BJ (cell line): ENCODE results near the gene WDFY2. TPM values are rescaled to one million over a fixed set of nuclear protein-coding genes. Genes with fewer than 3 reads are reported as not detected.
"Not testable (repeated sequence)": the region's sequence is repeated elsewhere in the genome, so short reads cannot be mapped to it uniquely, and the experiment has no call there.

ENCODE experiments used
- CTCF ChIA-PET: fragments of 350-600 bp; formaldehyde crosslinking; extraction: SDS; loops from one replicate; lab custom pipeline; 2021; ENCODE audit warnings: antibody characterized with exemption, inconsistent platforms; lab: Yijun Ruan, JAX
- POLR2A ChIA-PET: fragments of 300-600 bp; sonication (Branson Sonifier 250); formaldehyde crosslinking; extraction: SDS; loops from one replicate; lab custom pipeline; 2021; ENCODE audit warnings: antibody characterized with exemption; lab: Charles Lee
- DNase-seq: peaks from one replicate; pipeline ENCODE4 v3.0.0-alpha.2; 2011; ENCODE audit warnings: low read depth
- H3K27me3 ChIP-seq: 2 replicates; pipeline ENCODE4 v1.6.0; 2011; ENCODE audit warnings: low read length; ENCODE audit not compliant: control insufficient read depth, insufficient read depth
- H3K36me3 ChIP-seq: 2 replicates; pipeline ENCODE4 v1.5.1; 2011; ENCODE audit warnings: low read length; ENCODE audit not compliant: control insufficient read depth, insufficient read depth
- H3K4me3 ChIP-seq: 2 replicates; pipeline ENCODE4 v1.5.1; 2011; ENCODE audit warnings: low read depth, mild to moderate bottlenecking, control low read depth, low read length
- polyA plus RNA-seq: library from polyadenylated mRNA; depleted of rRNA; stranded (reverse); fragments of >200 nt; gene quantifications from 2 replicates; pipeline ENCODE4 v1.2.3, GENCODE V29; 2011
- TF ChIP-seq, protein P1 (sequence below): IDR thresholded peaks from 2 replicates; pipeline ENCODE4 v1.5.1; 2011; ENCODE audit warnings: low read depth, mild to moderate bottlenecking, control low read depth, inconsistent platforms, low read length, moderate library complexity; ENCODE audit not compliant: insufficient read depth

WDFY2 gene
- polyA plus RNA-seq, 1 experiment, result 4.3 TPM

DNA sequence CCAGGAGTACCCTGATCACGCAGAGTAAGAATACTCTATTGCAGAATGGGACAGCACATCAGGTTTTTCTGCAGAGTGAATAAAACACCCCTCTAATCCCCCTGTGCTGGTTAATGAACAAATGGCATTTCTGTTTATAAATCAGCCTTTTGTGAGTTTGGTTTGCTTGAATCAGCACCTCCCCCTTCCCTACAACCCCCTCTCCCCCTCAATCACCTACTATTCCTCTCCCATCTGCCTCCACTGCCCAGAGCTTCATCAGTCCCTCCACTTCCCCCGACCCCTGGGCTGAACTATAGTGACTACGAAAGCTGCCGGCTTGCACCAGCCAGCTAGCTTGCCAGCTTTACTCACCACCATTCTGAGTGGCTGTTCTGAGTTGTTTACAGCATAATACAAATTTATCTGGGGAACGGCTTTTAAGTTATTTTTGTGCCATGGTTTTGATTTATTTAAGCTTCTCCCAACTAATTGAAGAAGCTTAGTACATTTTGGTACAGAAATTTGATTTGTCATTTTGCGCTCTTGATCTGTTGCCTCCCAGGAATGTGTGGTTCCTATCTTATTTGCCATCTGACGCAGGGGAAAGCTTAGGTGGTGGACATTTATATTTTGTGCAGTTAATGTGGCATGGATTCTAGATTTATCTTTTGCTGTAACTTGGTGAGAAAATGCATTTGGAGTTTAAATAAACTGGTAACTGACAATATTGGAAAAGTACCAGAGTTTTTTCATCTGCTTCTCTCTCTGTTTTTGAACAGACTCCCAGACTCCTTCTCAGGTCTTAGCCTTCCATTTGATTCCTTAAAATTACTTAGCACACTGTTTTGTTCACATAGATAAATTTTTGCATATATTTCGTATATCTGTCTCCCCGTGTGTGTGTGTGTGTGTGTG is 41.7 kb upstream of the WDFY2 start:
- H3K36me3 ChIP-seq, result no peaks in the 10 kb centered on the region
- ChIA-PET POLR2A (no interaction called here), CTCF (interaction anchor here (1.3 kb wide), 1 partner anchor 12 kb away, joined by 3 read pairs; no protein-coding TSS in a partner anchor)

DNA sequence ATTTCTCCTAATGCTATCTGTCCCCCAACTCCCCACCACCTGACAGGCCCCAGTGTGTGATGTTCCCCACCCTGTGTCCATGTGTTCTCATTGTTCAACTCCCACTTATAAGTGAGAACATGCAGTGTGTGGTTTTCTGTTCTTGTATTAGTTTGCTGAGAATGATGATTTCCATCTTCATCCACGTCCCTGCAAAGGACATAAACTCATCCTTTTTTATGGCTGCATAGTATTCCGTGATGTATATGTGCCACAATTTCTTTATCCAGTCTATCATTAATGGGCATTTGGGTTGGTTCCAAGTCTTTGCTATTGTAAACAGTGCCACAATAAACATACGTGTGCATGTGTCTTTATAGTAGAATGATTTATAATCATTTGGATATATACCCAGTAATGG is 38.8 kb upstream of the WDFY2 start:
- H3K36me3 ChIP-seq, H3K27me3 ChIP-seq, CTCF ChIA-PET, POLR2A ChIA-PET, DNase-seq, H3K4me3 ChIP-seq: not testable (repeated sequence)

More for the DNA sequence above, 41.7 kb upstream of the WDFY2 start:
- no peaks in the 10 kb centered on the region for H3K27me3 ChIP-seq
- TF ChIP-seq, protein P1, sequence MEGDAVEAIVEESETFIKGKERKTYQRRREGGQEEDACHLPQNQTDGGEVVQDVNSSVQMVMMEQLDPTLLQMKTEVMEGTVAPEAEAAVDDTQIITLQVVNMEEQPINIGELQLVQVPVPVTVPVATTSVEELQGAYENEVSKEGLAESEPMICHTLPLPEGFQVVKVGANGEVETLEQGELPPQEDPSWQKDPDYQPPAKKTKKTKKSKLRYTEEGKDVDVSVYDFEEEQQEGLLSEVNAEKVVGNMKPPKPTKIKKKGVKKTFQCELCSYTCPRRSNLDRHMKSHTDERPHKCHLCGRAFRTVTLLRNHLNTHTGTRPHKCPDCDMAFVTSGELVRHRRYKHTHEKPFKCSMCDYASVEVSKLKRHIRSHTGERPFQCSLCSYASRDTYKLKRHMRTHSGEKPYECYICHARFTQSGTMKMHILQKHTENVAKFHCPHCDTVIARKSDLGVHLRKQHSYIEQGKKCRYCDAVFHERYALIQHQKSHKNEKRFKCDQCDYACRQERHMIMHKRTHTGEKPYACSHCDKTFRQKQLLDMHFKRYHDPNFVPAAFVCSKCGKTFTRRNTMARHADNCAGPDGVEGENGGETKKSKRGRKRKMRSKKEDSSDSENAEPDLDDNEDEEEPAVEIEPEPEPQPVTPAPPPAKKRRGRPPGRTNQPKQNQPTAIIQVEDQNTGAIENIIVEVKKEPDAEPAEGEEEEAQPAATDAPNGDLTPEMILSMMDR, result no peak
- no peak for DNase-seq
- no peak overlapping the region for H3K4me3 ChIP-seq

DNA sequence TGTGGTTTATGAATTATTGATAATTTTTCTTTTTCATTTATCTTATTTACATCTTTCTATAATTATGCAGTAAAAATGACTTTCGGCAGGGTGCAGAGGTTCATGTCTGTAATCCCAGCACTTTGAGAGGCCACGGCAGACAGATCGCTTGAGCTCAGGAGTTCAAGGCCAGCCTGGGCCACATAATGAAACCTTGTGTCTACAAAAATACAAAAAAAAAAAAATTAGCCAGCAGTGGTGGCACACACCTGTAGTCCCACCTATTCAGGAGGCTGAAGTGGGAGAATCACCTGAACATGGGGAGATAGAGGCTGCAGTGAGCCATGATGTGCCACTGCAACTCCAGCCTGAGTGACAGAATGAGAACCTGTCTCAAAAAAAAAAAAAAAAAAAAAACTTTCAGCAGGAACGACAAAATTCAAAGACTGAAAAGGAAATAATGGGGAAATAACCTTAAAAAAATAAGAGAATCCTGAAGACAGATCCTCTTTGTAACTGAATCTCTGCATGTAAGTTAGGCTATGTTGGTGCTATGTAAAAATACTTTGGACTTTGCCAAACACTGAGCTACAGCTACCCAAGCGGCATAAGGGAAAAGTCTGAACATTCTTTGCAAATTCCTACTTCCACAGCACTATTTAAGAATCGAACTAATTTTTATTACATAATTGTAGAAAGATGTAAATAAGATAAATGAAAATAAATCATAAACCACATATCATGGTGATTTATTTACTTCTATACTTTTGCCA is 36.7 kb upstream of the WDFY2 start:
- CTCF ChIA-PET, result interaction anchor here (0.7 kb wide), 1 partner anchor 27 kb away, joined by 3 read pairs; no protein-coding TSS in a partner anchor
- POLR2A ChIA-PET, result no interaction called here

DNA sequence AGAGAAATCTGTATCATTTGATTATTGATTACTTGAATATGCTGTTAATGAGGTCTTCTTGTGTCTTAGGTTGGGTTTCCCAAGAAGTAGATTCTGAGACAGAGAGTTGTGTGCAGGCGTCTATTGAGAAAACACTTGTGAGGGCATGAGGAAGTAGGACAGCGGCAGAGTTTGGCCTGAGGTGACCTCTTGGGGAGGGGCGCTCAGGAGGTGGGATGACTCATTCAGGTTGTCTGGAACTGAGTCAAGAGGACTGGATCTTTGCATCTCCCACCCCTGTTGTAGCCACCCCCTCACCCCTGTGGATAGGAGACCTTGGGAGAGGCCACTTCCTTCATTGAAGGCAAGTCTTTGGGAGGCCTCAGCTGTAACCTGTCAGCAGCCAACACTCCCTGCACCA is 35.2 kb upstream of the WDFY2 start:
- ChIA-PET CTCF (interaction anchor here (0.6 kb wide), 1 partner anchor 41 kb away, joined by 3 read pairs; no protein-coding TSS in a partner anchor), POLR2A (no interaction called here)
- no peak overlapping the region for H3K4me3 ChIP-seq
- no peak for DNase-seq
- no peaks in the 10 kb centered on the region for H3K27me3 ChIP-seq
- TF ChIP-seq, protein P1, result no peak
- no peaks in the 10 kb centered on the region for H3K36me3 ChIP-seq

More for the DNA sequence above, 36.7 kb upstream of the WDFY2 start:
- TF ChIP-seq, protein P1, result no peak
- H3K27me3 ChIP-seq, result no peaks in the 10 kb centered on the region
- H3K4me3 ChIP-seq, result no peak overlapping the region
- no peaks in the 10 kb centered on the region for H3K36me3 ChIP-seq
- DNase-seq, result no peak

DNA sequence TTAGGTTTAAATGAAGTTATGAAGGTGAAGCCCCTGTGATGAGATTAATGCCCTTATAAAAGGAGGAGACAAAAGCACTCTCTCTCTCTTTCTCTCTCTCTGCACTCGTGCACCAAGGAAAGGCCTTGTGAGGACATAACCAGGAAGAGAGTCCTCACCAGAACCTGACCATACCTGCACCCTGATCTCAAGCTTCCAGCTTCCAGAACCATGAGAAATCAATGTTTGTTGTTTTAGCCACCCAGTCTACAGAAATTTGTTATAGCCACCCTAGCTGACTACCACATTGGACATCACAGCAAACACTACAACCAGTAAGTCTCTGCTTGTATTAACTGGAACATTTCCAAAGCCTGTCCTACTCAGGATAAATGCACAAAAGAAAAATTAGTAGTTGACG is 34.7 kb upstream of the WDFY2 start:
- POLR2A ChIA-PET, result no interaction called here
- Histone ChIP-seq H3K36me3 (no peaks in the 10 kb centered on the region), H3K27me3 (no peaks in the 10 kb centered on the region), H3K4me3 (no peak overlapping the region)
- DNase-seq, result no peak
- CTCF ChIA-PET, result interaction anchor here (0.6 kb wide), 1 partner anchor 42 kb away, joined by 3 read pairs; no protein-coding TSS in a partner anchor
- TF ChIP-seq, protein P1, result no peak
